Suprapubic skin (tissue), 4 donors: Measurements from ENCODE around the gene CD93. TPM values are rescaled to one million over a fixed set of nuclear protein-coding genes. Genes with fewer than 3 reads are reported as not detected.

Source experiments
- DNase-seq, 2 donors: peaks; one replicate each; pipeline ENCODE4 v3.0.0-alpha.2; 2019; ENCODE audit warnings: low spot score in 2 of 2
- H3K27ac ChIP-seq: fragments of 200-600 bp; sonication (generic); one replicate; pipeline ENCODE4 v1.5.1; 2019
- H3K27me3 ChIP-seq: fragments of 200-600 bp; sonication (generic); one replicate; pipeline ENCODE4 v1.5.1; 2019
- H3K36me3 ChIP-seq: fragments of 200-600 bp; sonication (generic); one replicate; pipeline ENCODE4 v1.5.1; 2019
- H3K4me1 ChIP-seq: fragments of 200-600 bp; sonication (generic); one replicate; pipeline ENCODE4 v1.5.1; 2019
- H3K4me3 ChIP-seq: fragments of 200-600 bp; sonication (generic); one replicate; pipeline ENCODE4 v1.5.1; 2019; ENCODE audit warnings: mild to moderate bottlenecking
- H3K9me3 ChIP-seq: fragments of 200-600 bp; sonication (generic); one replicate; pipeline ENCODE4 v1.5.1; 2019
- EP300 ChIP-seq: sonication (generic); formaldehyde crosslinking; IDR thresholded peaks from one replicate; pipeline ENCODE4 v1.6.1; 2017; ENCODE audit warnings: antibody characterized with exemption
- POLR2A ChIP-seq, 2 donors: fragments of 450-650 bp; IDR thresholded peaks; one replicate each; pipeline ENCODE4 v1.6.1; 2017; ENCODE audit warnings: antibody characterized with exemption in 2 of 2, mild to moderate bottlenecking in 2 of 2, moderate library complexity in 2 of 2
- POLR2AphosphoS5 ChIP-seq, 3 donors: sonication (generic); formaldehyde crosslinking; IDR thresholded peaks; one replicate each; pipeline ENCODE4 v1.6.1; 2017; ENCODE audit warnings: antibody characterized with exemption in 3 of 3
- WGBS: methylation state at CpG from one replicate; pipeline ENCODE4 v1.1.5; 2018; 5-methylcytosine and 5-hydroxymethylcytosine counted together
- total RNA-seq, 4 donors: library from RNA; depleted of rRNA; stranded (reverse); fragments of >200 nt; gene quantifications; one replicate each; pipeline ENCODE4 v1.1.0, GENCODE V29; 2016
- TF ChIP-seq, protein P1 (sequence below), 2 donors: fragments of 200-600 bp in 1 of 2; fragments of 450-650 bp in 1 of 2; sonication (generic) in 1 of 2; IDR thresholded peaks; one replicate each; pipeline ENCODE4 v1.5.1; 2016 to 2019; ENCODE audit warnings: antibody characterized with exemption in 2 of 2, mild to moderate bottlenecking in 1 of 2, moderate library complexity in 1 of 2

CD93 gene
- total RNA-seq, 4 donors from 2014 or later: 8.1 to 25.1 (median 16.2) TPM

- H3K4me3 ChIP-seq: no peak overlapping the region
- H3K27ac ChIP-seq: no peak overlapping the region
- H3K4me1 ChIP-seq: no peaks in the 10 kb centered on the region
- H3K9me3 ChIP-seq: no peaks in the 10 kb centered on the region
- no peak for DNase-seq
- 84% methylated on average over 3 of the region's 3 CpGs for WGBS
- no peaks in the 10 kb centered on the region for H3K36me3 ChIP-seq
- H3K27me3 ChIP-seq: no peaks in the 10 kb centered on the region
- TF ChIP-seq, protein P1, sequence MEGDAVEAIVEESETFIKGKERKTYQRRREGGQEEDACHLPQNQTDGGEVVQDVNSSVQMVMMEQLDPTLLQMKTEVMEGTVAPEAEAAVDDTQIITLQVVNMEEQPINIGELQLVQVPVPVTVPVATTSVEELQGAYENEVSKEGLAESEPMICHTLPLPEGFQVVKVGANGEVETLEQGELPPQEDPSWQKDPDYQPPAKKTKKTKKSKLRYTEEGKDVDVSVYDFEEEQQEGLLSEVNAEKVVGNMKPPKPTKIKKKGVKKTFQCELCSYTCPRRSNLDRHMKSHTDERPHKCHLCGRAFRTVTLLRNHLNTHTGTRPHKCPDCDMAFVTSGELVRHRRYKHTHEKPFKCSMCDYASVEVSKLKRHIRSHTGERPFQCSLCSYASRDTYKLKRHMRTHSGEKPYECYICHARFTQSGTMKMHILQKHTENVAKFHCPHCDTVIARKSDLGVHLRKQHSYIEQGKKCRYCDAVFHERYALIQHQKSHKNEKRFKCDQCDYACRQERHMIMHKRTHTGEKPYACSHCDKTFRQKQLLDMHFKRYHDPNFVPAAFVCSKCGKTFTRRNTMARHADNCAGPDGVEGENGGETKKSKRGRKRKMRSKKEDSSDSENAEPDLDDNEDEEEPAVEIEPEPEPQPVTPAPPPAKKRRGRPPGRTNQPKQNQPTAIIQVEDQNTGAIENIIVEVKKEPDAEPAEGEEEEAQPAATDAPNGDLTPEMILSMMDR (IDR thresholded peaks at IDR 0.05): no peak
- TF ChIP-seq POLR2A (IDR thresholded peaks at IDR 0.05): no peak
These were observed 14.7 kb downstream of the CD93 start for GRCh38 chr20:23071398-23071797.

DNA sequence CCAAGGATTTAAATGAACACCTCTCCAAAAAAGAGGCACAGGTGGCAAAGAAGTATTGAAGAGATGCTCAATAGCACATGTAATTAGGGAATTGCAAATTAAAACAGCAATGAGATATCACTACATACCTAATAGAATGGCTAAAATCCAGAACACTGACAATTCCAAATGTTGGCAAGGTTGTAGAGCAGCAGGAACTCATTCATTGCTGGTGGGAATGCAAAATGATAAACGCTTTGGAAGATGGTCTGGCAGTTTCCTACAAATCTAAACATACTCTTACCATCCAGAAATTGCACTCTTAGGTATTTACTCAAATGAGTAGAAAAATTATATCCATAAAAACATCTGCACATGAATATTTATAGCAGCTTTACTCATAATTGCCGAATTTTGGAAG lies 17.0 kb downstream of the CD93 start:
- Histone ChIP-seq H3K27me3 (no peaks in the 10 kb centered on the region), H3K4me1 (no peaks in the 10 kb centered on the region), H3K9me3 (no peaks in the 10 kb centered on the region), H3K4me3 (no peak overlapping the region), H3K36me3 (no peaks in the 10 kb centered on the region), H3K27ac (no peak overlapping the region)
- TF ChIP-seq POLR2AphosphoS5 (IDR thresholded peaks at IDR 0.05) (no peak), POLR2A (IDR thresholded peaks at IDR 0.05) (no peak), EP300 (no peak)
- TF ChIP-seq, protein P1 (IDR thresholded peaks at IDR 0.05): no peak
- 82% methylated on average over 2 of the region's 2 CpGs for WGBS
- no peak for DNase-seq

- Histone ChIP-seq H3K4me1 (no peaks in the 10 kb centered on the region), H3K9me3 (no peaks in the 10 kb centered on the region), H3K27ac (no peak overlapping the region), H3K36me3 (no peaks in the 10 kb centered on the region), H3K4me3 (no peak overlapping the region), H3K27me3 (no peaks in the 10 kb centered on the region)
- TF ChIP-seq, protein P1 (IDR thresholded peaks at IDR 0.05): no peak
- no peak for TF ChIP-seq POLR2AphosphoS5 (IDR thresholded peaks at IDR 0.05)
- no peak for TF ChIP-seq POLR2A (IDR thresholded peaks at IDR 0.05)
- TF ChIP-seq EP300: no peak
- DNase-seq: no peak
- 89% methylated on average over 1 of the region's 1 CpG for WGBS
These were observed 17.8 kb downstream of the CD93 start for GRCh38 chr20:23068283-23068682.

DNA sequence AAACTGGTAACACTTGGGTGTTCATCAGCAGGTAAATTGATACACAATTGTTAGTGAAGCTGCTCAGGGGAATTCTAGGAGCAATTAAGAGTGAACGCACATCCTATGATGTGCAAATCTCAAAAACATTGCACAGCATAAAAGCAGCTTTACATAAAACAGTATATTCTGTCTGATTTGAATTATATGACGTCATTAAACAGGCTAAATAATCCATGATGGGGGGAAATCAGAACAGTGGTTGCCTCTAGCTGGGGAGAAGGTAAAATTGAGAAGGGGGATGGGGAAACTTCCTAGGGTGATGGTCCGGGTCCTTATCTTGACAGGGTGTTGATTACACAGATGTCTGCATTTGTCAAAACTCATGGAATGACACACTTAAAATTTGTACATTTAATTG lies 19.4 kb downstream of the CD93 start:
- TF ChIP-seq, protein P1 (IDR thresholded peaks at IDR 0.05): no peak
- TF ChIP-seq POLR2AphosphoS5 (IDR thresholded peaks at IDR 0.05) (no peak), POLR2A (IDR thresholded peaks at IDR 0.05) (no peak), EP300 (no peak)
- Histone ChIP-seq H3K27ac (no peak overlapping the region), H3K9me3 (no peaks in the 10 kb centered on the region), H3K4me1 (peaks cover 7% of the 10 kb centered on the region), H3K36me3 (no peaks in the 10 kb centered on the region), H3K4me3 (no peak overlapping the region), H3K27me3 (no peaks in the 10 kb centered on the region)
- 94% methylated on average over 3 of the region's 3 CpGs for WGBS
- no peak for DNase-seq

DNA sequence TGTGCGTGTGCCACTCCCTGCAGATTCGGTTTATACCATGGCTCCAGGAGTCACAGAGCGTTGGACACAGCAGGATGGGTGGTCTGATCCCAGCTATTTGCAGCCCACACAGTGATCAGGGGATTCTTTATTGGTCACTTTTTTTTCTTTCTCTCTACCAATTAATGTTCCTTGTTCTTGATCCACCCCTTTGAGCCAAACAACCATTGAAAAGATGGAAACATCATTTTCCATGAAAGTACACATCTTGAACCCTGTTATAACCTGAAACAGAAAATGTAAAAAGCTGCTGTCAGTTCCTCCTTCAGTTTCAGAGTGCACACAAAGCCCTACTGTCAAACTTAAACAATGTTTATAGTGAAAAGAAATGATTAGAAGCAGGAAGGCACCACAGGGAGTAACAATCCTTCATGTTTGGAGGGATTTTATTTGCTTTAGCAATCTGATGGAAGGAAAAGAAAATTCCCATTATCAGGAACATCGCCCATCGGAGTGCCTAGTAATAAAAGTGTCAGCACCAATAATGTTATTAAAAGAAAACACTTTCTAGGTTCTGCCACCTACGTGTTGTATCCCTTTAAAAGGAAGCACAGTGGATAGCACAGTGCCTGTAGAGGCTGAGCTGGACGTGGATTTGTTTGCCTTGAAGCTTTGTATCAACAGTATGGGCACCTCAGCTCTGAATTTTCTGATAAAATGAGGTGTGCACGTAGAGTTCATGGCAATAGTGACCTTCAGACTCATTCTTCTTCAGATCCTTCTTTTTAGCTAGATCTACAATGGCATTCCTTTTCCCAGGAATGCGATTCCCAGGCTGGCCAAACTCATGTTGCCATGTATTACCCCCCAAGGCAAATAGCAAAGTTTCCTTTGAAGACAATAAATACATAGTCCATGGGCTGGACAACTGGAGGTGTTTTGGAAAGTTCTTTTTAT lies 20.6 kb downstream of the CD93 start:
- H3K9me3 ChIP-seq: no peaks in the 10 kb centered on the region
- no peak for DNase-seq
- TF ChIP-seq EP300: no peak
- no peak for TF ChIP-seq POLR2A (IDR thresholded peaks at IDR 0.05)
- TF ChIP-seq, protein P1 (IDR thresholded peaks at IDR 0.05): no peak
- no peak for TF ChIP-seq POLR2AphosphoS5 (IDR thresholded peaks at IDR 0.05)
- H3K4me3 ChIP-seq: no peak overlapping the region
- no peaks in the 10 kb centered on the region for H3K27me3 ChIP-seq
- peaks cover 17% of the 10 kb centered on the region for H3K4me1 ChIP-seq
- no peaks in the 10 kb centered on the region for H3K36me3 ChIP-seq
- H3K27ac ChIP-seq: no peak overlapping the region
- 81% methylated on average over 9 of the region's 9 CpGs for WGBS
